Endothelial cell (in vitro differentiated cells): ENCODE data around the gene KRT77. TPM values are rescaled to one million over a fixed set of nuclear protein-coding genes. Genes with fewer than 3 reads are reported as not detected.

Experiments used
- DNase-seq: peaks from one replicate; pipeline ENCODE4 v3.0.0; 2021; ENCODE audit warnings: low spot score
- H3K27ac Mint-ChIP-seq: one replicate; pipeline ENCODE4 v1.8.0; 2021; ENCODE audit warnings: mixed read lengths, inconsistent platforms; ENCODE audit not compliant: unreplicated experiment
- H3K27me3 Mint-ChIP-seq: one replicate; pipeline ENCODE4 v1.8.0; 2021; ENCODE audit warnings: mild to moderate bottlenecking, moderate library complexity, mixed read lengths, inconsistent platforms; ENCODE audit not compliant: unreplicated experiment
- H3K36me3 Mint-ChIP-seq: one replicate; pipeline ENCODE4 v1.8.0; 2021; ENCODE audit warnings: mild to moderate bottlenecking, low read depth, mixed read lengths, inconsistent platforms; ENCODE audit not compliant: unreplicated experiment
- H3K4me1 Mint-ChIP-seq: one replicate; pipeline ENCODE4 v1.8.0; 2021; ENCODE audit warnings: mild to moderate bottlenecking, mixed read lengths, inconsistent platforms; ENCODE audit not compliant: unreplicated experiment
- H3K4me3 Mint-ChIP-seq: one replicate; pipeline ENCODE4 v1.8.0; 2021; ENCODE audit warnings: mild to moderate bottlenecking, mixed read lengths, inconsistent platforms; ENCODE audit not compliant: unreplicated experiment
- H3K9me3 Mint-ChIP-seq: one replicate; pipeline ENCODE4 v1.8.0; 2021; ENCODE audit warnings: mixed read lengths, inconsistent platforms; ENCODE audit not compliant: unreplicated experiment
- CTCF ChIP-seq: fragments of 200-600 bp; sonication (generic); IDR thresholded peaks from one replicate; pipeline ENCODE4 v1.5.0; 2021; ENCODE audit warnings: antibody characterized with exemption; ENCODE audit not compliant: unreplicated experiment
- total RNA-seq: library from RNA; stranded (reverse); fragmentation: NEBNext Ultra II Directional; extraction: Animal tissue kit (Norgen Biotek cat#: 25700); gene quantifications from one replicate; pipeline ENCODE4 v1.2.1, GENCODE V29; 2021; ENCODE audit not compliant: unreplicated experiment

KRT77 gene
- total RNA-seq, 1 donor from 2014 or later: not detected

GRCh38 chr12:52641468-52641867 lies 61.9 kb downstream of the KRT77 start:
- no peaks in the 10 kb centered on the region for H3K27me3 Mint-ChIP-seq
- no peak overlapping the region for H3K4me3 Mint-ChIP-seq
- DNase-seq: no peak
- TF ChIP-seq CTCF: no peak
- H3K4me1 Mint-ChIP-seq: no peaks in the 10 kb centered on the region
- no peaks in the 10 kb centered on the region for H3K9me3 Mint-ChIP-seq
- no peaks in the 10 kb centered on the region for H3K36me3 Mint-ChIP-seq
- no peak overlapping the region for H3K27ac Mint-ChIP-seq

Other genes starting within 250 kb of the KRT77 start
- not detected for gene KRT6C, start 229.7 kb downstream of the KRT77 start, total RNA-seq
- not detected for gene KRT6A, start 210.3 kb downstream of the KRT77 start, total RNA-seq
- gene KRT5, start 183.1 kb downstream of the KRT77 start, total RNA-seq: not detected
- not detected for gene KRT71, start 150.4 kb downstream of the KRT77 start, total RNA-seq
- gene KRT74, start 129.7 kb downstream of the KRT77 start, total RNA-seq: not detected
- 0.28 TPM for gene KRT72, start 102.1 kb downstream of the KRT77 start, total RNA-seq
- 0.77 TPM for gene KRT73, start 85.0 kb downstream of the KRT77 start, total RNA-seq
- gene KRT2, start 51.3 kb downstream of the KRT77 start, total RNA-seq: not detected
- not detected for gene KRT1, start 23.1 kb downstream of the KRT77 start, total RNA-seq
- not detected for gene KRT76, start 73.8 kb upstream of the KRT77 start, total RNA-seq
- gene KRT3, start 92.6 kb upstream of the KRT77 start, total RNA-seq: not detected
- gene KRT4, start 110.6 kb upstream of the KRT77 start, total RNA-seq: not detected
- gene KRT79, start 130.8 kb upstream of the KRT77 start, total RNA-seq: not detected
- not detected for gene KRT78, start 145.5 kb upstream of the KRT77 start, total RNA-seq
- gene KRT8, start 201.6 kb upstream of the KRT77 start, total RNA-seq: 194 TPM
- gene KRT18, start 245.6 kb upstream of the KRT77 start, total RNA-seq: 195 TPM